SK-N-MC (cell line): ENCODE results near the gene CLTC.

Experiments used
- EZH2 ChIP-seq: fragments of 200-600 bp; sonication (generic); IDR thresholded peaks from one replicate; pipeline ENCODE4 v1.6.1; 2017; ENCODE audit warnings: antibody characterized with exemption
- FOXP2 ChIP-seq: optimal IDR thresholded peaks from 2 replicates; pipeline ENCODE3; 2011; ENCODE audit warnings: mild to moderate bottlenecking, moderate library complexity; ENCODE audit not compliant: insufficient read depth; ENCODE audit errors: extremely low read length, control extremely low read depth
- POLR2AphosphoS5 ChIP-seq: IDR thresholded peaks from 2 replicates; pipeline ENCODE4 v1.6.1; 2012; ENCODE audit warnings: mild to moderate bottlenecking, low read depth, low read length, borderline replicate concordance

DNA sequence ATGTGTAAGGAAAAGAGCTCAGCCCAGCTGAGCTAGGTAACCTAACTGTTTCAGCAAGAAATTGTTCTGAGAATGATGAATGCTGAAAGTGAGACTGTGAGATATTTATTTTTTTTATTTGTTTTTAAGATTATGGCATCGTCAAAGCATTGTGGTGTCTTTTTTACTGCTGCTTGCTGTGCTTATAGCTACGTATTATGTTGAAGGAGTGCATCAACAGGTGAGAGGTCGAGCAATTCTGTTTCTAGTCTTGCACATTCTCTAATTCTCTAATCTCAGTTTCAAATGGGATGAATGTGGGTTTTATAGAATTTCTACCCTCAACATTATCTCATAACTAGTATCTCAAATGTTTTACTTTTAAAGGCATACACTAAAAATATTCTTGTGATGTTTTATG, 117.6 kb downstream of the CLTC start:
- TF ChIP-seq POLR2AphosphoS5 (no peak), EZH2 (no peak), FOXP2 (no peak)
